GM12875 (cell line): ENCODE results near the gene NELL2.

ENCODE experiments used
- H3K4me3 ChIP-seq: one replicate; pipeline ENCODE4 v1.5.1; 2011; ENCODE audit warnings: low read depth, low read length, control low read depth
- CTCF ChIP-seq: IDR thresholded peaks from 2 replicates; pipeline ENCODE4 v1.5.1; 2011; ENCODE audit warnings: low read depth, mild to moderate bottlenecking, control low read depth, inconsistent platforms, low read length, moderate library complexity, borderline replicate concordance; ENCODE audit not compliant: insufficient read depth

The NELL2 gene

GRCh38 chr12:44589697-44590096 is 286.4 kb downstream of the NELL2 start:
- no peak overlapping the region for H3K4me3 ChIP-seq
- TF ChIP-seq CTCF, result no peak

- TF ChIP-seq CTCF, result no peak
These were observed 287.5 kb downstream of the NELL2 start for GRCh38 chr12:44588651-44589050.

GRCh38 chr12:44584625-44585024 is 291.5 kb downstream of the NELL2 start:
- no peak overlapping the region for H3K4me3 ChIP-seq
- TF ChIP-seq CTCF, result no peak

More at GRCh38 chr12:44588651-44589050, 287.5 kb downstream of the NELL2 start:
- no peak overlapping the region for H3K4me3 ChIP-seq

GRCh38 chr12:44582521-44582920 is 293.6 kb downstream of the NELL2 start:
- no peak overlapping the region for H3K4me3 ChIP-seq
- no peak for TF ChIP-seq CTCF

- no peak overlapping the region for H3K4me3 ChIP-seq
- no peak for TF ChIP-seq CTCF
These were observed 294.4 kb downstream of the NELL2 start for GRCh38 chr12:44581642-44582242.

- no peak for TF ChIP-seq CTCF
- H3K4me3 ChIP-seq, result no peak overlapping the region
These were observed 301.5 kb downstream of the NELL2 start for GRCh38 chr12:44574586-44574985.

- no peak for TF ChIP-seq CTCF
- H3K4me3 ChIP-seq, result no peak overlapping the region
These were observed 302.4 kb downstream of the NELL2 start for GRCh38 chr12:44573723-44574122.
